Thyroid gland (tissue), 4 donors: ENCODE results near the gene NKX1-2. TPM values are rescaled to one million over a fixed set of nuclear protein-coding genes. Genes with fewer than 3 reads are reported as not detected.

ENCODE experiments used
- DNase-seq, 2 donors: peaks; one replicate each; pipeline ENCODE4 v3.0.0-alpha.2; 2019
- H3K27ac ChIP-seq, 3 donors: fragments of 200-600 bp; sonication (generic); 1 replicate in 2 of 3; 2 replicates in 1 of 3; pipeline ENCODE4 v1.5.1; 2016 to 2019; ENCODE audit warnings: mild to moderate bottlenecking in 1 of 3, moderate library complexity in 1 of 3
- H3K27me3 ChIP-seq: fragments of 200-600 bp; sonication (generic); one replicate; pipeline ENCODE4 v1.5.1; 2019
- H3K36me3 ChIP-seq, 2 donors: fragments of 200-600 bp; sonication (generic); one replicate each; pipeline ENCODE4 v1.5.1; 2016 to 2019
- H3K4me1 ChIP-seq, 2 donors: fragments of 200-600 bp; sonication (generic); one replicate each; pipeline ENCODE4 v1.5.1; 2017 to 2019
- H3K4me3 ChIP-seq, 3 donors: fragments of 200-600 bp; sonication (generic); replicated peaks in 1 of 3; 1 replicate in 2 of 3; 2 replicates in 1 of 3; pipeline ENCODE4 v1.5.1; 2016; ENCODE audit warnings: mild to moderate bottlenecking in 1 of 3
- H3K9me3 ChIP-seq: fragments of 200-600 bp; sonication (generic); one replicate; pipeline ENCODE4 v1.5.1; 2017
- POLR2A ChIP-seq, 2 donors: fragments of 450-650 bp; IDR thresholded peaks; one replicate each; pipeline ENCODE4 v1.6.1; 2017; ENCODE audit warnings: antibody characterized with exemption in 2 of 2, mild to moderate bottlenecking in 2 of 2, moderate library complexity in 1 of 2
- WGBS, 2 donors: methylation state at CpG; one replicate each; pipeline ENCODE4 v1.1.5; 2017; 5-methylcytosine and 5-hydroxymethylcytosine counted together
- intact Hi-C: fragments of 100-400 bp; cut with DNase I; formaldehyde crosslinking; loops from one replicate; pipeline ENCODE4 v1.15.1; 2023
- total RNA-seq, 4 donors: library from RNA; depleted of rRNA; stranded (reverse); fragments of >200 nt; gene quantifications; one replicate each; pipeline ENCODE4 v1.2.3, GENCODE V29; 2016
- TF ChIP-seq, protein P1 (sequence below), 6 experiments: fragments of 200-600 bp in 3 of 6; fragments of 450-650 bp in 3 of 6; sonication (generic) in 3 of 6; IDR thresholded peaks; one replicate each; pipeline ENCODE4 v1.5.1; 2016 to 2019; ENCODE audit warnings: antibody characterized with exemption in 6 of 6, mild to moderate bottlenecking in 2 of 6, inconsistent platforms in 1 of 6, moderate library complexity in 1 of 6

NKX1-2 gene
- total RNA-seq, 4 donors from 2014 or later, result not detected

DNA sequence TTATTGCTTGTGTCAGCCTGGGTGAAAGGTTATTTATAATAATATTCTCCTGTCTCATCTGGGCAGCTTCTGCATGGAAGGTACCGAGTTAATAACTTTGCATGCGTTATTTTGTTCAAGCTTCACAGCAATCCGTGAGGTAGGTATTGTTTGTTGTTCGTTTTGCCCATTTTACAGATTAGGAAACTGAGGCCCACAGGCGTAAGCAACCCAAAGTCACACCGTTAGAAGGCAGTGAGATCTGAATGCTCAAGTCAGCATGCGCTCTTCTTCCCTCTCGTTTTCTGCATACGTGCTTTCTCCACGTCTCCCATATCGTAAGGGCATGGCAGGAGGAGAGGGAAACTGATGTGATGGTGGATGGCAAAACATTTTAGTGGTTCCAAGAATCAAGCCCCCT lies 45.9 kb upstream of the NKX1-2 start:
- no peaks in the 10 kb centered on the region for H3K27me3 ChIP-seq
- H3K4me1 ChIP-seq, result peaks cover 13 to 29% of the 10 kb centered on the region in 2 donors
- intact Hi-C loops, result no loop called here
- H3K9me3 ChIP-seq, result no peaks in the 10 kb centered on the region
- WGBS, 2 donors, result 95 to 98% methylated on average over 11 of the region's 11 CpGs
- H3K36me3 ChIP-seq, result no peaks in the 10 kb centered on the region
- DNase-seq, result no peak
- no peak overlapping the region for H3K4me3 ChIP-seq
- no peak for TF ChIP-seq POLR2A (IDR thresholded peaks at IDR 0.05)
- TF ChIP-seq, protein P1, sequence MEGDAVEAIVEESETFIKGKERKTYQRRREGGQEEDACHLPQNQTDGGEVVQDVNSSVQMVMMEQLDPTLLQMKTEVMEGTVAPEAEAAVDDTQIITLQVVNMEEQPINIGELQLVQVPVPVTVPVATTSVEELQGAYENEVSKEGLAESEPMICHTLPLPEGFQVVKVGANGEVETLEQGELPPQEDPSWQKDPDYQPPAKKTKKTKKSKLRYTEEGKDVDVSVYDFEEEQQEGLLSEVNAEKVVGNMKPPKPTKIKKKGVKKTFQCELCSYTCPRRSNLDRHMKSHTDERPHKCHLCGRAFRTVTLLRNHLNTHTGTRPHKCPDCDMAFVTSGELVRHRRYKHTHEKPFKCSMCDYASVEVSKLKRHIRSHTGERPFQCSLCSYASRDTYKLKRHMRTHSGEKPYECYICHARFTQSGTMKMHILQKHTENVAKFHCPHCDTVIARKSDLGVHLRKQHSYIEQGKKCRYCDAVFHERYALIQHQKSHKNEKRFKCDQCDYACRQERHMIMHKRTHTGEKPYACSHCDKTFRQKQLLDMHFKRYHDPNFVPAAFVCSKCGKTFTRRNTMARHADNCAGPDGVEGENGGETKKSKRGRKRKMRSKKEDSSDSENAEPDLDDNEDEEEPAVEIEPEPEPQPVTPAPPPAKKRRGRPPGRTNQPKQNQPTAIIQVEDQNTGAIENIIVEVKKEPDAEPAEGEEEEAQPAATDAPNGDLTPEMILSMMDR (IDR thresholded peaks at IDR 0.05), result no peak
- peak overlapping the region in 1 of 3 donors; percentile 7 for H3K27ac ChIP-seq

DNA sequence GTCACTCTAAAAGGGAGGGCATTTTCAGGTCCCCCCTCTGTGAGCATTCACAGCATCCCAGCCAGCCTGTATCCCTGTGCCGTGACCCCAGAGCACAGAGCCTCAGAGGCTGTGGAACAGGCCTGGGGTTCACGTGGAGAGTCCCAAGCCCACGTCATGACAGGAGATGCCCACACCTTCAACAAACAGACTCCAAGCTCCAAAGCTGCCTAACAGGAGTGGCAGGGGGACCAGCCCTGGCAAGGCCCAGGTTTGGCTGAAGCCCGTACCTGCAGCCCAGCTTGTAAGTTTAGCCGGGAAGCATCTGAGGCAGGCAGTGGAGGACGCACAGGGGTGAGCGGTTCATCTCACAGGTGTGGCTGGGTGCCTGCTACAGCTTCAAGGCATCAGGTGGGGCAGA lies 45.3 kb upstream of the NKX1-2 start:
- WGBS, 2 donors, result 93 to 100% methylated on average over 1 to 5 of the region's 7 CpGs
- no peak for DNase-seq
- Histone ChIP-seq H3K27me3 (no peaks in the 10 kb centered on the region), H3K4me3 (no peak overlapping the region), H3K4me1 (peaks cover 13 to 29% of the 10 kb centered on the region in 2 donors), H3K36me3 (no peaks in the 10 kb centered on the region), H3K27ac (no peak overlapping the region), H3K9me3 (no peaks in the 10 kb centered on the region)
- intact Hi-C loops, result no loop called here
- no peak for TF ChIP-seq POLR2A (IDR thresholded peaks at IDR 0.05)

DNA sequence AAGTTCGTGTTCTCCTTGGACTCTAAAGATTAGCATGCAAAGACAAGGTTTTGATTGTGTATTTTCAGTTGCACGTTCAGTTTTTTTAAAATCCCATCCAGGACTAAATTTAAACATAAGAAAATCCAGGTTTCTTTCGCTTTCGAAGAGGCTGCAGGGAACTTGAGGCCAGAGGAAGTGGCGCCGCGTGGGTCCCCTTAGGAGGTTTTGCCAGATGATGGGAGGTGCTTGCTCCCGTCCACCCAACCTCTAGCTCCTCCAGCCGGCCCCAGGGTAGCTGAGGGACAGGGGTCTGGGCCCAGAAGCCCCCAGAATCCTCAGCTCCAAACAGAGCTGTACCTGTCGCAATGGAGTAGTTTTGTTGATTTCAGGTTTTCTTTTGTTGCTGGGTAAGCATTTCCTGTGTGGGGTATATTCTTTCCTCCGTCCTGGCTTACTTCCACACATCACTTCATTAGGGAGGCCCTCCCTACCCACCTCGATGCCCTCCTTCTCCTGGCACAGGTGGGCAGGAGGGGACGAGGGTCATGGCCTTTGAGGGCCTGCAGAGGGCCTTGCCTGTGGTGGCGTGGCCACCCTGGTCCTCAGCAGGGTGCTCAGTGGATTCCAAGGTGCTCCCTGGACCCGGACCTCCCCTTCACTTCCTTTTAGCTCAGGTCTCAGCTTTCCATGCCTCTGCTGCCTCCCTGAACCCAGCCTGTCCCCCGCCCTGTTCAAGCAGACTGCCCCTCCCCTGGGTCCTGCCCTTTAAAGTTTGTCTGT lies 44.4 kb upstream of the NKX1-2 start:
- H3K36me3 ChIP-seq, result no peaks in the 10 kb centered on the region
- DNase-seq, result no peak
- H3K4me1 ChIP-seq, result peaks cover 13 to 28% of the 10 kb centered on the region in 2 donors
- no peak overlapping the region for H3K4me3 ChIP-seq
- TF ChIP-seq POLR2A (IDR thresholded peaks at IDR 0.05), result no peak
- TF ChIP-seq, protein P1 (IDR thresholded peaks at IDR 0.05), result no peak
- H3K27me3 ChIP-seq, result no peaks in the 10 kb centered on the region
- no peaks in the 10 kb centered on the region for H3K9me3 ChIP-seq
- no peak overlapping the region for H3K27ac ChIP-seq
- intact Hi-C loops, result no loop called here
- WGBS, 2 donors, result 79 to 83% methylated on average over 16 of the region's 16 CpGs

DNA sequence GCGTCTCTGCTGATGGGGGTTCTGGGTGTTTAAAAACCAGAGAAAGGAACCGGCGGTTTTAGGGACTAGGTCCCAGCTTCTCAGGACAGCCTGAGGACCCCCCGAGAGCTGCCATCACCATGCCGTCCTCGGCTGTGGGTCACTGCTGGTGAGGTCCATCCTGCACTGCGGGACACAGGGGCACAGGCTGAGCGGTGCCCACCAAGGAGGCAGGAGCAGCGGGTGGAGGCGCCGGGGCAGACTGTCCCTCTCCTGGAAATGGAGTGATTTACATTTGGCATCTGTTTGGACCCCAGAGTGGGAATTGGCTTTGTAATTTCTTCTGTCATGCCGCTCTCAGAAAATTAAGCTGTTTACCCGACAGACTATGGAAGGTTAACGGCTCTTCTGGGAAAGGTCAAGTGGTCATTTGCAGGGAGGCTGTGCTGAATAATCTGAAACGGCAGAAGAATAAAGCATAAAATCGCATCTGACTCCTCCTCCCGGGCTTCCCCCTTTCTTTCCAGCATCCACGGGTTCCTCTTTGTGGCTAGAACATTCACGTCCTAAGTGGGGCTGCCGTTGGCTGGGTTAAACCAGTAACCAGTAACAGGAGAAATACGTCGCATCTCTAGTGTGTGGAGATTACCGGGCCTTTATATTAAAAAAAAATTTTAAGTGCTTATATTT lies 43.5 kb upstream of the NKX1-2 start:
- Histone ChIP-seq H3K4me3 (no peak overlapping the region), H3K9me3 (no peaks in the 10 kb centered on the region), H3K27me3 (no peaks in the 10 kb centered on the region), H3K4me1 (peaks cover 15 to 20% of the 10 kb centered on the region in 2 donors), H3K27ac (no peak overlapping the region), H3K36me3 (no peaks in the 10 kb centered on the region)
- TF ChIP-seq, protein P1 (IDR thresholded peaks at IDR 0.05), result no peak
- TF ChIP-seq POLR2A (IDR thresholded peaks at IDR 0.05), result no peak
- WGBS, 2 donors, result 64 to 76% methylated on average over 18 to 23 of the region's 23 CpGs
- intact Hi-C loops, result no loop called here
- DNase-seq, result no peak

DNA sequence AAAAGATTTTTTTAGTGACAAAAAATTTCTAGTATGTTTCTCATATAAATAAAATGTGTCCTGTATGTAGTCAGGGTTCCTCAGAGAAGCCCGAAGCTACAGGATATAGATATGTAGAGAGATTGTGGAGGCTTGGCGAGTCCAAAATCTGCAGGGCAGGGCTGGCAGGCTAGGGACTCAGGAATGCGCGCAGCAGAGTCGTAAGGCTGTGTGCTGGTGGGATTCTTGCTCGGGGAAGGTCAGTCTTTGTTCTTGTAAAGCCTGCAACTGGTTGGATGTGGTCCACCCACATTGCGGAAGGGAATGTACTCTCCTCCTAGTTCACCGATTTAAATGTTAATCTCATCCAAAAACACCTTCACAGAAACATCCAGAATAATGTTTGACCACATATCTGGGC lies 42.4 kb upstream of the NKX1-2 start:
- intact Hi-C loops, result no loop called here
- no peaks in the 10 kb centered on the region for H3K36me3 ChIP-seq
- TF ChIP-seq POLR2A (IDR thresholded peaks at IDR 0.05), result no peak
- TF ChIP-seq, protein P1 (IDR thresholded peaks at IDR 0.05), result no peak
- peaks cover 11 to 12% of the 10 kb centered on the region in 2 donors for H3K4me1 ChIP-seq
- no peak overlapping the region for H3K4me3 ChIP-seq
- no peak for DNase-seq
- no peaks in the 10 kb centered on the region for H3K27me3 ChIP-seq
- H3K27ac ChIP-seq, result no peak overlapping the region
- WGBS, 2 donors, result 93 to 94% methylated on average over 8 of the region's 8 CpGs
- H3K9me3 ChIP-seq, result no peaks in the 10 kb centered on the region
